Fibroblast of the aortic adventitia (primary cell): ENCODE data around the gene CIITA. TPM values are rescaled to one million over a fixed set of nuclear protein-coding genes. Genes with fewer than 3 reads are reported as not detected.

Source experiments
- DNase-seq: peaks from one replicate; pipeline ENCODE4 v3.0.0-alpha.2; 2010; ENCODE audit warnings: low read depth
- H3K4me3 ChIP-seq: 2 replicates; pipeline ENCODE4 v1.5.1; 2011; ENCODE audit warnings: low read depth, mild to moderate bottlenecking, control low read depth, low read length, moderate library complexity
- CTCF ChIP-seq: IDR thresholded peaks from 2 replicates; pipeline ENCODE4 v1.5.1; 2011; ENCODE audit warnings: mild to moderate bottlenecking, low read length, control low read depth, inconsistent platforms; ENCODE audit not compliant: insufficient read depth
- total RNA-seq: library from RNA; depleted of rRNA; stranded (reverse); fragments of >200 nt; gene quantifications from 2 replicates; pipeline ENCODE4 v1.2.3, GENCODE V29; 2012; ENCODE audit warnings: low replicate concordance

CIITA gene
- total RNA-seq, 1 donor = 1.3 TPM

- H3K4me3 ChIP-seq = no peak overlapping the region
- no peak for TF ChIP-seq CTCF
- DNase-seq = peak; percentile 27
Observed at GRCh38 chr16:10949424-10949970, 72.5 kb downstream of the CIITA start.

GRCh38 chr16:10950393-10950792 is 73.4 kb downstream of the CIITA start:
- no peak for DNase-seq
- no peak for TF ChIP-seq CTCF
- no peak overlapping the region for H3K4me3 ChIP-seq

- TF ChIP-seq CTCF = no peak
- no peak overlapping the region for H3K4me3 ChIP-seq
- DNase-seq = no peak
Observed at GRCh38 chr16:10951026-10951425, 74.0 kb downstream of the CIITA start.

GRCh38 chr16:10954903-10955302 is 77.9 kb downstream of the CIITA start:
- TF ChIP-seq CTCF = no peak

GRCh38 chr16:10957771-10958482 is 80.9 kb downstream of the CIITA start:
- H3K4me3 ChIP-seq = no peak overlapping the region
- no peak for DNase-seq
- no peak for TF ChIP-seq CTCF

More at GRCh38 chr16:10954903-10955302, 77.9 kb downstream of the CIITA start:
- no peak overlapping the region for H3K4me3 ChIP-seq
- DNase-seq = no peak

- TF ChIP-seq CTCF = no peak
- DNase-seq = no peak
- H3K4me3 ChIP-seq = no peak overlapping the region
Observed at GRCh38 chr16:10959161-10959560, 82.2 kb downstream of the CIITA start.
